ENCODE data around the gene SYT7.
A peak's percentile ranks its signal among the peaks of the same experiment; 100 is the strongest.
"Not testable (repeated sequence)": the region's sequence is repeated elsewhere in the genome, so short reads cannot be mapped to it uniquely, and the experiment has no call there.

Gene SYT7, protein sequence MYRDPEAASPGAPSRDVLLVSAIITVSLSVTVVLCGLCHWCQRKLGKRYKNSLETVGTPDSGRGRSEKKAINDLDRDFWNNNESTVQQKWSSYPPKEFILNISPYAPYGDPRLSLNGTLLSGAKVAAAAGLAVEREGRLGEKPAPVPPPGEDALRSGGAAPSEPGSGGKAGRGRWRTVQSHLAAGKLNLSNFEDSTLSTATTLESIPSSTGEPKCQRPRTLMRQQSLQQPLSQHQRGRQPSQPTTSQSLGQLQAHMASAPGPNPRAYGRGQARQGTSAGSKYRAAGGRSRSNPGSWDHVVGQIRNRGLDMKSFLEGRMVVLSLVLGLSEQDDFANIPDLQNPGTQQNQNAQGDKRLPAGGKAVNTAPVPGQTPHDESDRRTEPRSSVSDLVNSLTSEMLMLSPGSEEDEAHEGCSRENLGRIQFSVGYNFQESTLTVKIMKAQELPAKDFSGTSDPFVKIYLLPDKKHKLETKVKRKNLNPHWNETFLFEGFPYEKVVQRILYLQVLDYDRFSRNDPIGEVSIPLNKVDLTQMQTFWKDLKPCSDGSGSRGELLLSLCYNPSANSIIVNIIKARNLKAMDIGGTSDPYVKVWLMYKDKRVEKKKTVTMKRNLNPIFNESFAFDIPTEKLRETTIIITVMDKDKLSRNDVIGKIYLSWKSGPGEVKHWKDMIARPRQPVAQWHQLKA

DNA sequence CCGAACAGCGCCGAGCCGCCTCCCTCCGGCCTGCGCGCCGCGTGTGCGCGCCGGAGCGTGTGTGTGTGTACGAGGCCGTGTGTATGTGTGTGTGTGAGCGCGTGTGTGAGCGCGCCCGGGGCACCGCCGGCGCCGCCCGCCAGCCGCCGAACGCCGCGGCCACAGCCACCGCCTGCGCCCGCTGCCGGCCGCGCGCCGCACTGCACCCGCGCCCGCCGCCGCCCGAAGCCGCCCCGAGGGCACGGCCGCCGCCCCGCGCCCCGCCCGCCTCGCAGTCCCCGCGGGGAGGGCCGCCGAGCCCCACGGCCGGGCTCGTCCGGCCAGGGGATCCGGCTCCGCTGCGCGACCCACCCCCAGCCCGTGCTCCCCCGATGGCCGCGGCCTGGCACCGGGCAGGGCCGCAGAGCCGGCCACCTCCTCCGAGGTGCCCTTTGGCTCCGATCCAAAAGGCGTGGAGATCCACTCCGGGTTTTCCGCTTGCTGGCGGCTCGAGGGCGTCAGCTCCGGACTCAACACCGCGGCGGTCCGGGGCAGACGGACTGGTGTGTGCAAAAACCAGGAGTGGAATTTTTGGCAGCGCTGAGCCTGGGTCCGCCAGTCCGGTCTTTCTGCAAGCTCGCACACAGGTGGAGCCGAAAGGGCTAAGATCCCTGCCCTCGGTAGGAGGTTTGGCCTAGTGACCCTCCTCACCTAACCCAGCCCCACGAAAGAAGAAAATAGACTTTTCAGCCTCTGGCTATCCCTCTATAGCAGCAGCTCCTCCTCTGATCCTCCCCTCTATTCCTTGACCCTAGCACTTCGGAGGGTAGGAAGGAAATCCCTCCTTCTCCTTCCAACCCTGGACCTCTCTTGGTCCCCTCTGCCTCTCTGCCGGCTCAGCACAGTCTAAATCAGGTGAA, at the start of gene SYT7:
Gene SYT7 (minus strand): TSS at position 47 of the 899 bp plus-strand sequence. CDS start 256 bp downstream, outside the sequence.
- DNase-seq, result peak; percentile 83

- DNase-seq, result no peak
These were observed 49.2 kb upstream of the SYT7 start for GRCh38 chr11:61630089-61630488.

DNA sequence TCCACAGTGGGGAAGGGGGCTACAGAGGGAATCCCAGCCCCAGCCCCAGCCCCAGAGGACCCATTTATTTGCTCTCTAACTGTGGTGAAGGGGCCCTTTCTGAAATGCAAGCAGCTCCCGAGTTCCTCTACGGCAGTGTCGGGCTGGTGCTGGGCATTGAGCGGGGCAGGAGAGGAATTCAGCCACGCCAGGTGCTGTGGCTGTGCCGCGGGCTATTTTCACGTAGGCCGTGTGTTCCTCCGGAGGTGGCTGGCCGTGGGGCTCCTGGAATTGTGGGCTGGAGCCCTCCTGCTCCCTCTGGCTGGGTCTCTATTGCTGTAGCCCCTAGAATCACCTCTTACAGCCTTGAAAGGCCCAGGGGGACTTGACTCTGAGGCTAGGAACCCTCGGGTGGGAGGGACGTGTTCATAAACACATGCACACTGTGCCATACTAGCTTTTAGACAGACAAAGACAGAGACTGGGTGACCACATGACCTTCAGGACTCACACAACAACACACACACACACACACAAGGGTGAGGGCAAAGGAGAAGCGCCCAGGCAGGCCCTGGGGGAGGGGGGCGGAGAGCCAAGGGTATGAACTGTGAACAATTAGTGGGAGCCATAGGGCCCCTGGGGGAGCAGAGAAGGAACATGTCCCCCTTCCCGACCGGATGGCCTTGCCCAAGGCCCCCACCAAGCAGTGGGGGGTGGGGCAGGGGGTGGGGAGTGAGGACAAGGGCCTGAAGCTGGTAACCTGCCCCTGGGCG, 48.4 kb upstream of the SYT7 start:
- no peak for DNase-seq

GRCh38 chr11:61628662-61628970, 47.7 kb upstream of the SYT7 start:
- DNase-seq, result no peak

DNA sequence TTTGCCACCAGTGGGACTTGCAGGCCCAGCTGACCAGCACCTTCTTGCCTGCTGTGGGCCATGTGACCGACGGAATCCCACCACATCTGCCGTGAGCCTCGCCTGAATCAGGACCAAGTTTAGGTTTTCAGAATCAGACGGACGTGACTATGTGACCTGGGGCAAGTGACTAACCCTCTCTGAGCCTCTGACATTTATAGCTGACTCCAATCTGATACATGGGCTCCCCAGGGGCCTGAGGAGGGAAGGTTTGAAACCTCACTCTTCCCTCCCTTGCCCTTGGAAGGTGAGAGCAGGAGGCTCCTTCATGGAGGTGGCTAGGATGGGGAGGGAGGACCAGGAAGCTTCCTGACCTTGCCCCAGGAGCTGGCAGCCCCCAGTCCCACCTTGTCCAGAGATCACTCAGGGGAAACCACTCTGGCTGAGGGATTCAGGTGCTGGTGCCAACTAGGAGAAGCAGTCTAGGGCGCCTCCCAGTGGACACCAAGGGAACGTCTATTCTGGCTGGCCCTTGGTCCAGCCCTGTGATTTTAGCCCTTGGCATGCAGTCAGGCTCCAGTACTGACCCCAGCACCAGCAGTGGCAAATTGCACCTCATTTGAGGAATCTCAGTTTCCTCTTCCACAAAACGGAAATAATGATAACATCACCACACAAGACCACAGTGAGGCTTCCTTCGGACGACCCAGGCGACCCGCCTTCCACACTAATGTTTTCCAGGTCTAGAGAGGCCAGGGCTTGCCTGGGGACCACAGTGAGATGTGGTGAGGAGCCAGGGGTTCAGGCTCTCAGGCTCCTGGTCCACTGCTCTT, 47.2 kb upstream of the SYT7 start:
- peak; percentile 11 for DNase-seq

- DNase-seq, result no peak
These were observed 45.9 kb upstream of the SYT7 start for GRCh38 chr11:61626580-61627380.

DNA sequence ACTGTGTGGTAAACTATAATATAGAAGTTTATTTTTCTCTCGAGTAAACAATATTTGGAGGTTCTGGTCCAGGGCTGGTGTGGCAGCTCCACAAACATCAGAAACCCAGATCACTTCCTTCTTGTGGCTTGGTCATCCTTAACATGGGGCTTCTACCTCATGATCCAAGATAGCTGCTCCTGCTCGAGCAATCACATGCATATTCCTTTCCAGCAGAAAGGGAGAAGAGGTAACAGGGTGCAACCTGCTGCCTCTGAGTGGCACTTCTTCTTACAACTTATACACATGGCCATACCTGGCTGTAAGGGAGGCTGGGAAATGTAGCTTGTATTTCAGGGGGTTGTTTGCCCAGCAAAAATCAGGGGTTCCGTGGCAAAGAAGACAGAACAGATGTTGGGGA, 44.6 kb upstream of the SYT7 start:
- no peak for DNase-seq

DNA sequence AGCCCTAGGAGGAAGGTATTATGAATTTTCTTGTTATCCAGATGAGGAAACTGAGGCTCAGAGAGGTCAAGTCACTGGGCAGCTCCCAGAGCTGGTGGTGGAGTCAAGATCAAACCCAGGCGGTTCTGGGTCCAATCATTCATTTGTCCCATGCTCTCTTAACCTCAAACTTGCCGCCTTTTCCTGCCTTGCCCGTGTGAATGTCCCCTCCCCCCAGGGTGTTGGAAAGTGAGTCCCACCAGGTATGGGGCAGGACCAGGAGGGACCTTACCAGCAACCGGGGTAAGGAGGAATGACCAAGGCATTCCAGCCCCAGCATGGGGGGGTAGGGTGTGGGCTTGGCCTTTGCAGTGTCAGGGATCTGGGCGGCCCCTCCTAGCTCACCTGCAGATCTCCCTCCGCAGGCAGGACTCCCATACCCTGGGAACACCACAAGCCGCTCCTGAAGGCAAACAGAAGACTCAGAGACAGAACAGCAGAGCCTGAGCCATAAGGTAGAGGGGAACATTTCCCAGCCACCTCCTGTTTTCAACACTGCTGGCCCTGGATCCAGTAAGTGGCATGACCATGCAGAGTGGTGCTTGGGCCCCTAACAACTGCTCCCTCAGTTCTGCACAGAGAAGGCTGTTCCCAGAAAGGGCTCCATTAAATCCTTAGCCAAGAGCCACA, 41.2 kb upstream of the SYT7 start:
- DNase-seq, result no peak

GRCh38 chr11:61619471-61620226, 38.8 kb upstream of the SYT7 start:
- DNase-seq, result no peak

GRCh38 chr11:61618978-61619377, 38.1 kb upstream of the SYT7 start:
- no peak for DNase-seq

DNA sequence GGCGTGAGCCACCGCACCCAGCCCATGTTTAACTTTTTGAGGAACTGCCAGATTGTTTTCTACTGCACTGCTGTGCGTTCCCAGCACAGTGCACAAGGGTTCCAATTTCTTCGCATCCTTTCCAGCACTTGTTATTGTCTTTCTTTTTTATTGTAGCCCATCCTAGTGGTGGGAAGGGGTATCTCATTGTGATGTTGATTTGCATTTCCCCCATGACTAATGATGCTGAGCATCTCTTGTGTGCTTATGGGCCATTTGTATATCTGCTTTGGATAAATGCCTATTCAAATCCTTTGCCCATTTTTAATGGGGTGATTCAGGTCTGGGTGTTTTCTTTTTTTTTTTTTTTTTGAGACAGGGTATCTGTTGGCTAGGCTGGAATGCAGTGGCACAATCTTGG, 36.6 kb upstream of the SYT7 start:
- no peak for DNase-seq

DNA sequence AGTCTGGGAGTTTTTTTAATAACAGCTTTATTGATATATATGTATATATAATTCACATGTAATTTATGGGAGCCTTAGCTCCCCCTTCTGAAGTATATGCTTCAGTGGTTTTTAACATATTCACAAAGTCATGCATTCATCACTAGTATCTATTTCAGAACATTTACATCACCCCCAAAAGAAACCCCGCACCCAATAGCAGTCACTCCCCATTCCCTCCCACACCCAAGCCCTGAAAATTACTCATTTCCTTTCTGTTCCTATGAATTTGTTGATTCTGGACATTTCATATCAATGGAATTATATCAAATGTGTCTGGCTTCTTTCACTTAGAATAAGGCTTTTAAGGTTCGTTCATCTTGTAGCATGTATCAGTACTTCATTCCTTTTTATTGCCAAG, 35.6 kb upstream of the SYT7 start:
- no peak for DNase-seq

- DNase-seq, result not testable (repeated sequence)
These were observed 33.9 kb upstream of the SYT7 start for GRCh38 chr11:61614782-61615181.

GRCh38 chr11:61613870-61614269, 33.0 kb upstream of the SYT7 start:
- DNase-seq, result no peak

- no peak for DNase-seq
These were observed 32.2 kb upstream of the SYT7 start for GRCh38 chr11:61613051-61613450.

- DNase-seq, result no peak
These were observed 30.4 kb upstream of the SYT7 start for GRCh38 chr11:61611309-61611708.

- no peak for DNase-seq
These were observed 30.0 kb upstream of the SYT7 start for GRCh38 chr11:61610905-61611304.

GRCh38 chr11:61609980-61610366, 29.1 kb upstream of the SYT7 start:
- no peak for DNase-seq

All from MV-4-11 (cell line).